DND-41 (cell line): ENCODE measurements around the gene GPR153.

ENCODE experiments used
- EZH2 ChIP-seq: IDR thresholded peaks from 3 replicates; pipeline ENCODE4 v1.6.1; 2012; ENCODE audit warnings: borderline replicate concordance, low read depth, mild to moderate bottlenecking, moderate library complexity, low read length, inconsistent platforms; ENCODE audit not compliant: severe bottlenecking
- TF ChIP-seq, protein P1 (sequence below): IDR thresholded peaks from 2 replicates; pipeline ENCODE4 v1.5.1; 2012; ENCODE audit warnings: borderline replicate concordance, low read length, moderate library complexity, mild to moderate bottlenecking; ENCODE audit not compliant: poor library complexity, severe bottlenecking; ENCODE audit errors: extremely low read depth

- no peak for TF ChIP-seq EZH2
- TF ChIP-seq, protein P1, sequence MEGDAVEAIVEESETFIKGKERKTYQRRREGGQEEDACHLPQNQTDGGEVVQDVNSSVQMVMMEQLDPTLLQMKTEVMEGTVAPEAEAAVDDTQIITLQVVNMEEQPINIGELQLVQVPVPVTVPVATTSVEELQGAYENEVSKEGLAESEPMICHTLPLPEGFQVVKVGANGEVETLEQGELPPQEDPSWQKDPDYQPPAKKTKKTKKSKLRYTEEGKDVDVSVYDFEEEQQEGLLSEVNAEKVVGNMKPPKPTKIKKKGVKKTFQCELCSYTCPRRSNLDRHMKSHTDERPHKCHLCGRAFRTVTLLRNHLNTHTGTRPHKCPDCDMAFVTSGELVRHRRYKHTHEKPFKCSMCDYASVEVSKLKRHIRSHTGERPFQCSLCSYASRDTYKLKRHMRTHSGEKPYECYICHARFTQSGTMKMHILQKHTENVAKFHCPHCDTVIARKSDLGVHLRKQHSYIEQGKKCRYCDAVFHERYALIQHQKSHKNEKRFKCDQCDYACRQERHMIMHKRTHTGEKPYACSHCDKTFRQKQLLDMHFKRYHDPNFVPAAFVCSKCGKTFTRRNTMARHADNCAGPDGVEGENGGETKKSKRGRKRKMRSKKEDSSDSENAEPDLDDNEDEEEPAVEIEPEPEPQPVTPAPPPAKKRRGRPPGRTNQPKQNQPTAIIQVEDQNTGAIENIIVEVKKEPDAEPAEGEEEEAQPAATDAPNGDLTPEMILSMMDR: no peak
Observed at GRCh38 chr1:6271006-6271405, 10.1 kb upstream of the GPR153 start.
